ENCODE measurements around the gene AARS2. TPM values are rescaled to one million over a fixed set of nuclear protein-coding genes. Genes with fewer than 3 reads are reported as not detected.

The AARS2 gene
- total RNA-seq, 1 experiment from 2014 or later: 21.7 TPM

- H2AFZ ChIP-seq (ENCODE audit: low read length): no peak overlapping the region
- H3K27me3 Mint-ChIP-seq (ENCODE audit: low read depth): peaks cover 22% of the 10 kb centered on the region
- no peak overlapping the region for H2BK5ac ChIP-seq (ENCODE audit: insufficient read length, low read length)
- DNase-seq: no peak
- H3K23ac ChIP-seq (ENCODE audit: insufficient read length, low read depth, low read length): no peak overlapping the region
- no peak overlapping the region for H3K9ac ChIP-seq (ENCODE audit: extremely low read depth, insufficient read length, low read length)
- H3K56ac ChIP-seq (ENCODE audit: insufficient read length, low read depth, low read length): no peak overlapping the region
- no CpG with 5 or more reads among the region's 23 CpGs for WGBS (ENCODE audit: extremely low coverage, insufficient read length, low lambda C conversion rate)
- H4K8ac ChIP-seq (replicated peaks; ENCODE audit: insufficient read length, low read depth, low read length): no peak overlapping the region
- H3K4me1 Mint-ChIP-seq: peaks cover 26 to 42% of the 10 kb centered on the region in 2 experiments
- peaks cover 5% of the 10 kb centered on the region for H3K23me2 ChIP-seq (ENCODE audit: insufficient read length, low read depth, low read length, poor library complexity, severe bottlenecking)
- no peak overlapping the region for H3K4me2 ChIP-seq (ENCODE audit: insufficient read depth, insufficient read length, low read length)
- H3K27me3 ChIP-seq (ENCODE audit: insufficient read depth, low read length): peaks cover 7% of the 10 kb centered on the region; the same call in 1 of the 2 replicates
- H3K4me3 Mint-ChIP-seq: no peak overlapping the region
- H3K27ac Mint-ChIP-seq: no peak overlapping the region; a peak in 1 of 7 replicates
- H3K36me3 Mint-ChIP-seq (ENCODE audit: insufficient read depth in 1 of 3, low read depth in 3 of 3): no peaks in the 10 kb centered on the region; a peak in 1 of 7 replicates
- H3K79me2 ChIP-seq (ENCODE audit: insufficient read depth, low read length): no peaks in the 10 kb centered on the region
- no peak for TF ChIP-seq CTCF (conservative IDR thresholded peaks at IDR 0.05)
- H2BK120ac ChIP-seq (ENCODE audit: low read depth, low read length, poor library complexity, severe bottlenecking): no peak overlapping the region
- no peak overlapping the region for H2BK12ac ChIP-seq (ENCODE audit: insufficient read length, low read depth, low read length)
- H3K9me3 ChIP-seq (ENCODE audit: control insufficient read depth, low read depth, low read length): no peaks in the 10 kb centered on the region
- H2BK15ac ChIP-seq (ENCODE audit: low read depth, low read length): no peak overlapping the region
- H4K91ac ChIP-seq (ENCODE audit: insufficient read length, low read depth, low read length): no peak overlapping the region
- H4K5ac ChIP-seq (ENCODE audit: insufficient read length, low read depth, low read length): no peak overlapping the region
- peaks cover 12% of the 10 kb centered on the region; the same call in 1 of the 2 replicates for H3K4me1 ChIP-seq (ENCODE audit: insufficient read depth, low read length)
- H3K14ac ChIP-seq (ENCODE audit: insufficient read depth, low read length): no peak overlapping the region
- no peak overlapping the region for H3K27ac ChIP-seq (ENCODE audit: insufficient read length, low read depth, low read length)
- H3K4ac ChIP-seq (ENCODE audit: low read depth, low read length): no peak overlapping the region
- H3K9me3 Mint-ChIP-seq: no peaks in the 10 kb centered on the region
- H3T11ph ChIP-seq (ENCODE audit: low read length): no peak overlapping the region
- H3K79me1 ChIP-seq (ENCODE audit: insufficient read depth, low read depth, low read length, poor library complexity, severe bottlenecking): no peaks in the 10 kb centered on the region
- H4K20me1 ChIP-seq (ENCODE audit: control insufficient read depth, insufficient read depth, insufficient read length): no peaks in the 10 kb centered on the region
- no peak overlapping the region for H3K18ac ChIP-seq (ENCODE audit: insufficient read length, low read depth, low read length)
- H2BK20ac ChIP-seq (ENCODE audit: low read depth, low read length, poor library complexity, severe bottlenecking): no peak overlapping the region
- H2AK5ac ChIP-seq (ENCODE audit: insufficient read length, low read length): no peak overlapping the region
Observed at GRCh38 chr6:44272999-44273566, 40.1 kb downstream of the AARS2 start.

Measured in H9 (cell line).